Hepatocyte (in vitro differentiated cells): Measurements from ENCODE around the gene IQGAP2. TPM values are rescaled to one million over a fixed set of nuclear protein-coding genes. Genes with fewer than 3 reads are reported as not detected.

Source experiments
- DNase-seq: peaks from one replicate; pipeline ENCODE4 v3.0.0-alpha.2; 2016; ENCODE audit warnings: low spot score
- H2AFZ ChIP-seq: fragments of 200-600 bp; sonication (generic); 2 replicates; pipeline ENCODE4 v1.6.0; 2016; ENCODE audit warnings: antibody characterized with exemption, mild to moderate bottlenecking
- H3K27ac ChIP-seq: fragments of 200-600 bp; sonication (generic); 2 replicates; pipeline ENCODE4 v1.5.1; 2016; ENCODE audit warnings: mild to moderate bottlenecking
- H3K27me3 ChIP-seq: fragments of 200-600 bp; sonication (generic); 2 replicates; pipeline ENCODE4 v1.6.1; 2016
- H3K36me3 ChIP-seq: fragments of 200-600 bp; sonication (generic); replicated peaks from 2 replicates; pipeline ENCODE4 v1.5.1; 2016; ENCODE audit warnings: low read depth; ENCODE audit not compliant: insufficient read depth
- H3K4me1 ChIP-seq: fragments of 200-600 bp; sonication (generic); 2 replicates; pipeline ENCODE4 v1.5.1; 2016; ENCODE audit warnings: mild to moderate bottlenecking, moderate library complexity; ENCODE audit not compliant: insufficient read depth
- H3K4me2 ChIP-seq: fragments of 200-600 bp; sonication (generic); 2 replicates; pipeline ENCODE4 v1.6.0; 2016
- H3K4me3 ChIP-seq: fragments of 200-600 bp; sonication (generic); 2 replicates; pipeline ENCODE4 v1.5.1; 2016; ENCODE audit warnings: mild to moderate bottlenecking
- H3K79me2 ChIP-seq: fragments of 200-600 bp; sonication (generic); 2 replicates; pipeline ENCODE4 v1.6.0; 2017; ENCODE audit warnings: mild to moderate bottlenecking
- H3K9me2 ChIP-seq: fragments of 200-600 bp; sonication (generic); replicated peaks from 2 replicates; pipeline ENCODE4 v1.6.0; 2017; ENCODE audit warnings: mild to moderate bottlenecking; ENCODE audit not compliant: insufficient read depth
- H3K9me3 ChIP-seq: fragments of 200-600 bp; sonication (generic); 2 replicates; pipeline ENCODE4 v1.5.1; 2016; ENCODE audit warnings: low read depth, mild to moderate bottlenecking
- H4K20me1 ChIP-seq: fragments of 200-600 bp; sonication (generic); 2 replicates; pipeline ENCODE4 v1.6.0; 2016; ENCODE audit warnings: mild to moderate bottlenecking; ENCODE audit not compliant: insufficient read depth, poor library complexity, severe bottlenecking
- CTCF ChIP-seq: fragments of 200-600 bp; sonication (generic); IDR thresholded peaks from 2 replicates; pipeline ENCODE4 v1.5.1; 2016; ENCODE audit warnings: antibody characterized with exemption, mild to moderate bottlenecking; ENCODE audit not compliant: poor library complexity
- EZH2 ChIP-seq: fragments of 200-600 bp; sonication (generic); IDR thresholded peaks from 2 replicates; pipeline ENCODE4 v1.6.1; 2016; ENCODE audit warnings: antibody characterized with exemption, mild to moderate bottlenecking, borderline replicate concordance
- EZH2phosphoT487 ChIP-seq: fragments of 200-600 bp; sonication (generic); IDR thresholded peaks from one replicate; pipeline ENCODE4 v1.6.1; 2018; ENCODE audit warnings: antibody characterized with exemption, mild to moderate bottlenecking, low read depth, moderate library complexity; ENCODE audit not compliant: unreplicated experiment, severe bottlenecking
- WGBS: methylation state at CpG from one replicate; pipeline ENCODE4 v1.1.6; 2016; ENCODE audit warnings: low lambda C conversion rate; ENCODE audit errors: missing lambda C conversion rate; 5-methylcytosine and 5-hydroxymethylcytosine counted together
- polyA plus RNA-seq: library from polyadenylated mRNA; unstranded; fragments of >200 nt; fragmentation: Nextera tagmentation; extraction: Ambion mirVana; gene quantifications from 2 replicates; pipeline ENCODE4 v1.2.1, GENCODE V29; 2016
- total RNA-seq: library from RNA; depleted of rRNA; stranded (reverse); fragments of >200 nt; gene quantifications from 2 replicates; pipeline ENCODE4 v1.2.3, GENCODE V29; 2014

Gene IQGAP2
- total and polyA plus RNA-seq, 2 experiments from 2014 or later = 37.2 to 78.9 TPM

- Histone ChIP-seq H4K20me1 (no peaks in the 10 kb centered on the region), H3K9me3 (no peaks in the 10 kb centered on the region)
These were observed 129.0 kb downstream of the IQGAP2 start for GRCh38 chr5:76532052-76532451.

DNA sequence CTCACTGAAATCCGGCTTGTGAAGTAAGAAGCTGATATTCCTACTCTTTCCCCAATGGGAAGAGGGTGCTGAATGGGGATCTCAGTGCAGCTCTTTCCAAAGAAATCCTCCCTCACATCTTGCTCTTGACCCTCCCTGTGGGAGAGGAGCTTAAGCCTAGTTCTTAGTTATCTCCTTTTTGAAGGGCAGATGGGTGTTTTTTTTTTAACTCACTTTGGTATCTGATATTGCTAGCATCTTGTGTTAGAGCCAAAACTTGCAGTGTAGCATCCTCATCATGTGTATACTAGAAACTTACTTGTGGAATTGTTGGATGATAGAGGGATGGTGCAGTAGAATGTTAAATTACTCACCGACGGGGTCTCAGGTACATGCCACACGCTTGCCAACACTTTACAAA, 129.9 kb downstream of the IQGAP2 start:
- DNase-seq = no peak
- H4K20me1 ChIP-seq = no peaks in the 10 kb centered on the region
- peaks cover 7% of the 10 kb centered on the region for H3K4me1 ChIP-seq
- H3K9me3 ChIP-seq = no peaks in the 10 kb centered on the region
- H3K27me3 ChIP-seq = no peaks in the 10 kb centered on the region
- H3K4me2 ChIP-seq = no peak overlapping the region
- no peak overlapping the region for H3K27ac ChIP-seq
- no peak overlapping the region for H2AFZ ChIP-seq
- TF ChIP-seq EZH2 (no peak), CTCF (no peak), EZH2phosphoT487 (no peak)
- 96% methylated on average over 4 of the region's 4 CpGs for WGBS
- no peaks in the 10 kb centered on the region for H3K36me3 ChIP-seq
- H3K79me2 ChIP-seq = peaks cover 36% of the 10 kb centered on the region
- no peaks in the 10 kb centered on the region for H3K9me2 ChIP-seq
- no peak overlapping the region for H3K4me3 ChIP-seq

More at GRCh38 chr5:76532052-76532451, 129.0 kb downstream of the IQGAP2 start:
- no peak overlapping the region for H2AFZ ChIP-seq
- H3K27ac ChIP-seq = no peak overlapping the region
- H3K4me1 ChIP-seq = peaks cover 7% of the 10 kb centered on the region
- H3K79me2 ChIP-seq = peaks cover 39% of the 10 kb centered on the region
- H3K4me3 ChIP-seq = no peak overlapping the region
- WGBS = 83% methylated on average over 3 of the region's 3 CpGs
- no peaks in the 10 kb centered on the region for H3K9me2 ChIP-seq
- no peak for DNase-seq
- no peak for TF ChIP-seq CTCF
- TF ChIP-seq EZH2 = no peak
- no peak for TF ChIP-seq EZH2phosphoT487
- H3K27me3 ChIP-seq = no peaks in the 10 kb centered on the region
- H3K36me3 ChIP-seq = no peaks in the 10 kb centered on the region
- no peak overlapping the region for H3K4me2 ChIP-seq

DNA sequence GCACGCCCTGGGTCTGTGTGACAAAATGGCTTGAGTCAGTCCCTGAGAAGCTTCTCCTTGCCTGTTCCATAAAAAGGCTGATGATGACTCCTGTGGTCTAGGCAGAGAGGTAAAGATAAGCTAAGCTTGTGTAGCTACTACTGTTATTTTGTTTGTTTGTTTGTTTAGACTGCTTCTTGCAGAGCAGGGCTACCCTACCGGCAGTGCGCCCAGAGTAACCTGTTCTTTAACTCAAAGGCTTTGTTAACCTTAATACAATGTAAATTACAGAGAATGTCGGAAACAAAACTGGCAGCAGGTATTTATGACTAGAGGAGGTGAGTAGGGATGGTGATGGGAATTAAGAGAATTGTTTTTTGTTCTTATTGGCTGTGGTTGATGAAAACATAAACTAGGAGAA, 132.5 kb downstream of the IQGAP2 start:
- Histone ChIP-seq H3K4me1 (peaks cover 7% of the 10 kb centered on the region), H4K20me1 (no peaks in the 10 kb centered on the region), H3K9me2 (no peaks in the 10 kb centered on the region), H2AFZ (no peak overlapping the region), H3K4me2 (no peak overlapping the region), H3K79me2 (peaks cover 35% of the 10 kb centered on the region), H3K4me3 (no peak overlapping the region), H3K27me3 (no peaks in the 10 kb centered on the region), H3K27ac (no peak overlapping the region), H3K9me3 (no peaks in the 10 kb centered on the region), H3K36me3 (no peaks in the 10 kb centered on the region)
- DNase-seq = no peak
- WGBS = 73% methylated on average over 4 of the region's 4 CpGs
- no peak for TF ChIP-seq CTCF
- no peak for TF ChIP-seq EZH2
- TF ChIP-seq EZH2phosphoT487 = no peak

- no peaks in the 10 kb centered on the region for H4K20me1 ChIP-seq
- WGBS = 42% methylated on average over 3 of the region's 3 CpGs
- peaks cover 24% of the 10 kb centered on the region for H3K79me2 ChIP-seq
- H3K4me2 ChIP-seq = peak overlapping the region; percentile 4
- H3K4me1 ChIP-seq = peaks cover 7% of the 10 kb centered on the region
- peak; percentile 34 for DNase-seq
- H3K27ac ChIP-seq = peak overlapping the region; percentile 46
- H3K36me3 ChIP-seq = no peaks in the 10 kb centered on the region
- H3K9me3 ChIP-seq = no peaks in the 10 kb centered on the region
- TF ChIP-seq EZH2phosphoT487 (no peak), EZH2 (no peak), CTCF (no peak)
- H3K4me3 ChIP-seq = no peak overlapping the region
- H2AFZ ChIP-seq = no peak overlapping the region
- no peaks in the 10 kb centered on the region for H3K27me3 ChIP-seq
- H3K9me2 ChIP-seq = no peaks in the 10 kb centered on the region
These were observed 134.0 kb downstream of the IQGAP2 start for GRCh38 chr5:76537073-76537543.
